WTC11 (cell line): ENCODE results near the gene RPL10.

ENCODE experiments used
- ATF2 ChIP-seq: sonication (generic); formaldehyde crosslinking; IDR thresholded peaks from 2 replicates; pipeline ENCODE4 v1.8.1; 2022; ENCODE audit warnings: low read depth, missing genetic modification reagents, borderline replicate concordance
- CTCF ChIP-seq: fragments of 200-600 bp; IDR thresholded peaks from 2 replicates; pipeline ENCODE4 v1.8.0; 2022; ENCODE audit warnings: antibody characterized with exemption
- NFATC4 ChIP-seq: fragments of 250-450 bp; sonication (Bioruptor Pico); IDR thresholded peaks from 2 replicates; pipeline ENCODE4 v1.9.0; 2021; ENCODE audit warnings: mild to moderate bottlenecking
- NFE2L1 ChIP-seq: sonication (generic); formaldehyde crosslinking; IDR thresholded peaks from 2 replicates; pipeline ENCODE4 v1.8.1; 2023; ENCODE audit warnings: missing genetic modification reagents
- NFYB ChIP-seq: sonication (generic); formaldehyde crosslinking; conservative IDR thresholded peaks from 2 replicates; pipeline ENCODE4 v1.8.0; 2022; ENCODE audit warnings: low read depth, missing genetic modification reagents
- NR1H2 ChIP-seq: sonication (generic); formaldehyde crosslinking; IDR thresholded peaks from 2 replicates; pipeline ENCODE4 v1.9.0; 2021; ENCODE audit warnings: mild to moderate bottlenecking, moderate library complexity, missing genetic modification reagents
- NR3C1 ChIP-seq: sonication (generic); formaldehyde crosslinking; conservative IDR thresholded peaks from 2 replicates; pipeline ENCODE4 v1.8.1; 2023; ENCODE audit warnings: low read depth, mild to moderate bottlenecking, missing genetic modification reagents
- TEAD4 ChIP-seq: sonication (generic); formaldehyde crosslinking; IDR thresholded peaks from 2 replicates; pipeline ENCODE4 v1.8.0; 2022; ENCODE audit warnings: mild to moderate bottlenecking, missing genetic modification reagents
- TF ChIP-seq, protein P1 (sequence below): sonication (generic); formaldehyde crosslinking; IDR thresholded peaks from 2 replicates; pipeline ENCODE4 v1.8.0; 2022; ENCODE audit warnings: mild to moderate bottlenecking, missing genetic modification reagents
- TF ChIP-seq, protein P2 (sequence below): sonication (generic); formaldehyde crosslinking; IDR thresholded peaks from 2 replicates; pipeline ENCODE4 v1.8.0; 2022; ENCODE audit warnings: mild to moderate bottlenecking, missing genetic modification reagents
- TF ChIP-seq, protein P3 (sequence below): sonication (generic); formaldehyde crosslinking; IDR thresholded peaks from 2 replicates; pipeline ENCODE4 v1.8.1; 2023; ENCODE audit warnings: mild to moderate bottlenecking, missing genetic modification reagents

GRCh38 chrX:154349979-154350378 is 48.2 kb upstream of the RPL10 start:
- no peak for TF ChIP-seq NFATC4
- TF ChIP-seq CTCF, result no peak
- TF ChIP-seq, protein P1, sequence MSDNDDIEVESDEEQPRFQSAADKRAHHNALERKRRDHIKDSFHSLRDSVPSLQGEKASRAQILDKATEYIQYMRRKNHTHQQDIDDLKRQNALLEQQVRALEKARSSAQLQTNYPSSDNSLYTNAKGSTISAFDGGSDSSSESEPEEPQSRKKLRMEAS, result no peak
- no peak for TF ChIP-seq NR3C1
- TF ChIP-seq, protein P2, sequence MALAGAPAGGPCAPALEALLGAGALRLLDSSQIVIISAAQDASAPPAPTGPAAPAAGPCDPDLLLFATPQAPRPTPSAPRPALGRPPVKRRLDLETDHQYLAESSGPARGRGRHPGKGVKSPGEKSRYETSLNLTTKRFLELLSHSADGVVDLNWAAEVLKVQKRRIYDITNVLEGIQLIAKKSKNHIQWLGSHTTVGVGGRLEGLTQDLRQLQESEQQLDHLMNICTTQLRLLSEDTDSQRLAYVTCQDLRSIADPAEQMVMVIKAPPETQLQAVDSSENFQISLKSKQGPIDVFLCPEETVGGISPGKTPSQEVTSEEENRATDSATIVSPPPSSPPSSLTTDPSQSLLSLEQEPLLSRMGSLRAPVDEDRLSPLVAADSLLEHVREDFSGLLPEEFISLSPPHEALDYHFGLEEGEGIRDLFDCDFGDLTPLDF (CRISPR knock-in tag), result no peak
- no peak for TF ChIP-seq NFE2L1
- TF ChIP-seq NFYB (CRISPR knock-in tag), result no peak
- no peak for TF ChIP-seq ATF2 (CRISPR knock-in tag)
- TF ChIP-seq, protein P3, sequence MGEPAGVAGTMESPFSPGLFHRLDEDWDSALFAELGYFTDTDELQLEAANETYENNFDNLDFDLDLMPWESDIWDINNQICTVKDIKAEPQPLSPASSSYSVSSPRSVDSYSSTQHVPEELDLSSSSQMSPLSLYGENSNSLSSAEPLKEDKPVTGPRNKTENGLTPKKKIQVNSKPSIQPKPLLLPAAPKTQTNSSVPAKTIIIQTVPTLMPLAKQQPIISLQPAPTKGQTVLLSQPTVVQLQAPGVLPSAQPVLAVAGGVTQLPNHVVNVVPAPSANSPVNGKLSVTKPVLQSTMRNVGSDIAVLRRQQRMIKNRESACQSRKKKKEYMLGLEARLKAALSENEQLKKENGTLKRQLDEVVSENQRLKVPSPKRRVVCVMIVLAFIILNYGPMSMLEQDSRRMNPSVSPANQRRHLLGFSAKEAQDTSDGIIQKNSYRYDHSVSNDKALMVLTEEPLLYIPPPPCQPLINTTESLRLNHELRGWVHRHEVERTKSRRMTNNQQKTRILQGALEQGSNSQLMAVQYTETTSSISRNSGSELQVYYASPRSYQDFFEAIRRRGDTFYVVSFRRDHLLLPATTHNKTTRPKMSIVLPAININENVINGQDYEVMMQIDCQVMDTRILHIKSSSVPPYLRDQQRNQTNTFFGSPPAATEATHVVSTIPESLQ, result no peak
- TF ChIP-seq TEAD4 (CRISPR knock-in tag), result no peak
- TF ChIP-seq NR1H2, result no peak
